ENCODE results near the gene GGT1. TPM values are rescaled to one million over a fixed set of nuclear protein-coding genes. Genes with fewer than 3 reads are reported as not detected.
"Not testable (repeated sequence)": the region's sequence is repeated elsewhere in the genome, so short reads cannot be mapped to it uniquely, and the experiment has no call there.

GGT1 gene
- total RNA-seq, 1 donor: 1.7 TPM

- H3K4me3 ChIP-seq (ENCODE audit: low read depth, low read length): no peak overlapping the region
- TF ChIP-seq CTCF (IDR thresholded peaks at IDR 0.05; ENCODE audit: insufficient read depth, low read depth, low read length): no peak
- no peak for DNase-seq (ENCODE audit: low read depth)
Measured at GRCh38 chr22:24588757-24589481, 14.1 kb upstream of the GGT1 start.

- no peak for TF ChIP-seq CTCF (IDR thresholded peaks at IDR 0.05; ENCODE audit: insufficient read depth, low read depth, low read length)
- DNase-seq (ENCODE audit: low read depth): no peak
- no peak overlapping the region for H3K4me3 ChIP-seq (ENCODE audit: low read depth, low read length)
Measured at GRCh38 chr22:24589518-24590030, 13.4 kb upstream of the GGT1 start.

- H3K4me3 ChIP-seq (ENCODE audit: low read depth, low read length): no peak overlapping the region
- no peak for DNase-seq (ENCODE audit: low read depth)
- no peak for TF ChIP-seq CTCF (IDR thresholded peaks at IDR 0.05; ENCODE audit: insufficient read depth, low read depth, low read length)
Measured at GRCh38 chr22:24590596-24591173, 12.3 kb upstream of the GGT1 start.

GRCh38 chr22:24591286-24591830 lies 11.6 kb upstream of the GGT1 start:
- H3K4me3 ChIP-seq (ENCODE audit: low read depth, low read length): no peak overlapping the region
- DNase-seq (ENCODE audit: low read depth): no peak
- no peak for TF ChIP-seq CTCF (IDR thresholded peaks at IDR 0.05; ENCODE audit: insufficient read depth, low read depth, low read length)

GRCh38 chr22:24592058-24592850 lies 10.7 kb upstream of the GGT1 start:
- TF ChIP-seq CTCF (IDR thresholded peaks at IDR 0.05; ENCODE audit: insufficient read depth, low read depth, low read length): no peak
- H3K4me3 ChIP-seq (ENCODE audit: low read depth, low read length): peak overlapping the region; percentile 71
- DNase-seq (ENCODE audit: low read depth): peak; percentile 18

- H3K4me3 ChIP-seq (ENCODE audit: low read depth, low read length): peak within 1 kb of the TSS; percentile 71
- peak; percentile 92 for DNase-seq (ENCODE audit: low read depth)
- no peak for TF ChIP-seq CTCF (IDR thresholded peaks at IDR 0.05; ENCODE audit: insufficient read depth, low read depth, low read length)
Measured at GRCh38 chr22:24592851-24593558, 10.0 kb upstream of the GGT1 start, which contains the start of gene LRRC75B. Gene LRRC75B, minus strand, starts transcription at chr22:24593073. Its CDS starts 34 bp downstream, at chr22:24593039.

GRCh38 chr22:24593559-24593835 lies 9.5 kb upstream of the GGT1 start:
- DNase-seq (ENCODE audit: low read depth): not testable (repeated sequence)
- peak overlapping the region; percentile 71 for H3K4me3 ChIP-seq (ENCODE audit: low read depth, low read length)

All from fibroblast of villous mesenchyme (primary cell).